GOT3 (cell line): Measurements from ENCODE around the gene NBAS.
"Not testable (repeated sequence)": the region's sequence is repeated elsewhere in the genome, so short reads cannot be mapped to it uniquely, and the experiment has no call there.

Experiments used
- DNase-seq: peaks from one replicate; lab custom pipeline; 2025; ENCODE audit warnings: mixed read lengths; lab: John Stamatoyannopoulos, UW

Gene NBAS

DNA sequence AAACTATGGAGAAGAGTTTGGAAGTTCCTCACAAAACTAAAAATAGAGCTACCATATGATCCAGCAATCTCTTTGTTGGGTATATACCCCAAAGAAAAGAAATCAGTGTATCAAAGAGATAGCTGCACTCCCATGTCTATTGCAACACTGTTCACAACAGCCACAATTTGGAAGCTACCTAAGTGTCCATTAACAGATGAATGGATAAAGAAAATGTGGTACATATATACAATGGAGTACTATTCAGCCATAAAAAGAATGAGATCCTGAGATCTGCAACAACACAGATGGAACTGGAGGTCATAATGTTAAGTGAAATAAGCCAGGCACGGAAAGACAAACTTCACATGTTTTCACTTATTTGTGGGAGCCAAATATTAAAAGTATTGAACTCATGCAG is 350.6 kb downstream of the NBAS start:
- not testable (repeated sequence) for DNase-seq

DNA sequence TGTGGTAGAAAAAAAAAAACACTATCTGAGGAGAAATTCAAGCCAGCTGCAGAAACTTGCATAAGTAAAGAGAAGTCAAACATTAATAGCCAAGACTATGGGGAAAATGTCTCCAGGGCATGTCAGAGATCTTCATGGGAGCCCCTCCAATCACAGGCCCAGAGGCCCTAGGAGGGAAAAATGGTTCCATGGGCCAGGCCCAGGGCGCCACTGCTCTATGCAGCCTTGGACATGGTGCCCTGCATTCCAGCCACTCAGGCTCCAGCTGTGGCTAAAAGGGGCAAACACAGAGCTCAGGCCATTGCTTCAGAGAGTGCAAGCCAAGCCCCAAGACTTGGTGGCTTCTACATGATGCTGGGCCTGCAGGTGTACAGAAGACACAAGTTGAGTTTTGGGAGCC is 354.7 kb downstream of the NBAS start:
- no peak for DNase-seq

DNA sequence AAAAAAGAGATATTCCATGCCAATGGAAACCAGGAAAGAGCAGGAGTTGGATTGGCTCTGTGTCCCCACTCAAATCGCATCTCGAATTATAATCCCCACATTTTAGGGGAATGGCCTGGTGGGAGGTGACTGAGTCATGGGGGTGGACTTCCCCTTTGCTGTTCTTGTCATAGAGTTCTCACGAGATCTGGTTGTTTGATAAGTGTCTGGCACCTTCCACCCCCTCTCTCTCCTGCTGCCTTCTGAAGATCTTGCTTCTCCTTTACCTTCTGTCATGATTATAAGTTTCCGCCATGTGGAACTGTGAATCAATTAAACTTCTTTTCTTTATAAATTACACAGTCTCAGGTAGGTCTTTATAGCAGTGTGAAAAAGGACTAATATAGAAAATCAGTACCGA is 355.6 kb downstream of the NBAS start:
- no peak for DNase-seq

DNA sequence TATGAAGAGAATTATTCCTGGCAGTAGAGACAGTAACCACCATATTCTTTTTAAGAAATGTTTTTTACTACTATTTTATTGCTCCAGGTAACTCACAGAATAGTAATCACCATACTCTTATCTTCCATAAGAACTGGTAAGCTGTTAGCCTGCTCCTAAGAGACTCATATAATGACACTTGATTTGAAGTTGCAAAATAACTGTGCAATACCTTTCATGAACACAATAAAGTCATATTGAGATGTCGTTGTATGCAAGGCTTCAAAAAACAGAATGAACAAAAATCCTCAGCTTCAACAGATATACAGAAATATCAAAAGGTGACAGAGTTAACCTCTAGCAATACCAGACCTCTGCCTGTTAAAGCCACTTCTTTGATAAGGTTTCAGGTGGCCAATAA is 360.1 kb downstream of the NBAS start:
- no peak for DNase-seq

DNA sequence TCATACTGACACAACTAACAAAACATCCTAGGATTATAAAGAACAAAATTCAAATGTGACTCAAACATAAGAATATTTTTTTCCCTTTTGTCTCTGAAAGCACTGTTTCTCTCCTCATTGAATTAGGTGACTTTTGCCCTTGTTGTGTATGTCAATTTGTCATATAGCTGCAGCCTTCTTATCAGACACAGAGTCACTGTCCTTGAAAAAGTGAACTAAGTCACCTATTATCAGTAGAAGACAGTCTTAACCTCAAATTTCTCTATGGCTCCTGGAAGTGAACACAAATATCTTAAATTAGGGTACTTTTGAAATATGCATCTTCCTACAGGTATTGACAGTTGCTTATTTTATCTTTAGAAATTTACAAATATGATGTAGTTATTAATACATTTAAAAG is 360.6 kb downstream of the NBAS start:
- no peak for DNase-seq

DNA sequence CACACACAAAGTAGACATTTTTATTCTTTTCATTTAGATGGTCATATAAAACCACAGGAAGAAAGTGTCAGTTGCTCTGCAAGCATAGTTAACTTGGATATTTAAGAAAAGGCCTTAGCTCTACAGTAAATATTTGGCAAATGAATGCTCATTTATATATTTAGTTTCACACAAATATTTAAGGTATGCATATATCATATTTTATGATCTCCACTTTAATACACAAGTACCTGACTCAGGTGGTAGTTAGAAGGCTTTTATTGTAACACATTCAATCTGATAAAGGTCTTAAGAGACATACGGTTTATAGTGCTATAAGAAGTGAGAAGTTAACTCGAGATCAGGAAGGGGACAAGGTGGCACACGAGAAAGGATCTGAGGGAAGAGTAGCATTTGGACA is 363.1 kb downstream of the NBAS start:
- no peak for DNase-seq

DNA sequence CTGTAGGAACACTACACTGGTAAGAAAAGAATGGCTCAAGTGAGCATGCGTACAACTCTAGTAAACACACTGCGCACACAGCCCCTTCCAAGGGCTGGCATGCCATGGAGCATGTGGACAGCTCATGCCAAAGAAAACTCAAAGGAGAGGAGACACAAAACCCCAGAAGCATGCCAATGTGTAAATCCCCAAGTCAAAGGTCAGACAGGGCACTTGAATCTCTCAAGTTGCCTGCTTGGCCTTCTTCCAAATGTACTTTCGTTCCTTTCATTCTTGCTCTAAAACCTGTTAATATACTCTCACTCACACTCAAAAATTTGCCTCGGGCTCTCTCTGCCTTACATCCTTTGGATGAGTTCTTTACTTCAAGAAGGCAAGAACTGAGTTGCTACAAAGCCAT is 365.3 kb downstream of the NBAS start:
- no peak for DNase-seq

DNA sequence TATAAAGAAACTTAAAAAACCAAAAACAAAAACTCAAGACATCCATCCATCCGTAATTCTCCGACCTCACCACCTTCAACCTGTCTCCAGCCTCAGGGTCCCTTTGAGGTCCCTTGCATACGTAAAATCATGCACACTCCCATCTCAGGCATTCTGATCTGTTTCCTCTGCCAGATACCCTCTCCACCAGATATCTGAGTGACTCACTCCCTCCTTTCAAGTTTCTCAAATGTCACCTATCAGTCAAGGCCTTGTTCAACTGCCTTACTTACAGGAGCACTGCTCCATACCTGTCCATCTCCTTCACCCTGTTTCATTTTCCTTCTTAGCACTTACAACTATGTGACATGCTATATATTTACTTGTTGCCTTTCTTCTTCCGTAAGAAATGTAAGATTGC is 369.3 kb downstream of the NBAS start:
- no peak for DNase-seq

DNA sequence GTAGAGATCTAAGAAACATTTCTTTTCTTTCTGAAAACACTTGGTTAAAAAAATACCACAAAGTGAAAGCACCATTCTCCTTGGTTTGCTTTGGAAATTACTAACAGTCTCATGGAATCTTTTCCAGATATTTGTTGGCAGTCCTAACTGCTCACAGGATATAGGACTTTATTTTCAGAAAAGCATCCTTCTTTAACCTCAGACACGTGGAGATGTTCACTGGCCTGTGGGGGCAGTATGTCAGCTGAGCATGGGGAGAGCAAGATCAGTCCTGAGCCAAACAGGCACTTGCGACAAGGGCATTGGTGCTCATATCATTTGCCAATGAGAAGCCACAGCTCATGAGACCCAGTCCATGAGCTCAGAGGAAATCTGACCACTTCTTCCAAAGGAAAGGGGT is 371.9 kb downstream of the NBAS start:
- no peak for DNase-seq

DNA sequence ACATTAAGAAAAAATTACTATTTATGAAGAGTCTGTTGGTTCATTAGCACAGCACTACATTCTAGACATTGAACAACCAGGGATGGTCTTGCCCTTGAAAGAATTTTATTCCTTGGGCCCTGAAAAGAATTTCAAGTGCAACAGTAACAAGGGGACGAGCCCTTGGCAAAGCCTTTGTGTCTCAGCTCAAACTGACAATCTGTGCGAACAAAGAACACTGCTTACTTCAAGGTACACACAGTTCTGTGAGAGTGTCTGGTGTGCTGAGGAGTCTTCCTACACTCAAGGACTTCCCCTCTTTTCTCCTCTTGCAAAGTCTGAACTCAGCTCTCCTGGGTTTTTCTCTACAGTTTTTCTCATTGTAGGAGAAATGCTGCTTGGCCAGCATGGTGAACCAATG is 373.4 kb downstream of the NBAS start:
- DNase-seq: no peak

DNA sequence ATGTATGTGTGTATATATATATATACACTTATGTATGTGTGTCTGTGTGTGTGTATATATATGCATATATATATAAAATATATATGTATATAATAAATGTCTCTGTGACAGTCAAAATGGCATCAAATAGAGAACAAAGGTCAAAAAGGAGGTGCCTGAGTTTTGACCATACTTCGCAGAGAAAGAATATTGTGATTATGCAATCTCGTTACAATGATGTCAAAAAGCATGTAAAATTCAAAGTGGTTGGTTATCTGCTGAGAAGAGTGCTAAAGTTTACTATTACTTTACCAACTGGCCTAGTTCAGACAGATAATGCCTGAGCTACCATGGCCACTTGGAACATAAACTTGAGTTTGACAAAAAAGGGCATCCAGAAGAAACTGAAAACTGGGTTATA is 375.0 kb downstream of the NBAS start:
- DNase-seq: no peak

DNA sequence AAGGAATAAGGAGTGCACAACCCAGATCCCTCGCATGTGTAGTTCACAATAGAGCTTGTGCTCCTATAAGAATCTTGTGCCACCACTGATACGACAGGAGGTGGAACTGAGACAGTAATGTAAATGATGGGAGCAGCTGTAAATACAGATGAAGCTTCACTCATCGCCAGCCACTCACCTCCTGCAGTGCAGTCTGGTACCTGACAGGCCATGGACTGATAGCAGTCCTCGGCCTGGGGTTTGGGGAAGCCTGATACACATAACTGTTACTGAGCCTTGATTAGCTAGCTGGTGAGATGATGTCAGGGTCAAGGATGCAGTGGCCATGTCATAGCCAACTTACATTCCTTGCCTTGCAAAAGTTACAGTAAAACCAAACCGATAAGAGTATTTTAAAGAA is 376.6 kb downstream of the NBAS start:
- DNase-seq: no peak

DNA sequence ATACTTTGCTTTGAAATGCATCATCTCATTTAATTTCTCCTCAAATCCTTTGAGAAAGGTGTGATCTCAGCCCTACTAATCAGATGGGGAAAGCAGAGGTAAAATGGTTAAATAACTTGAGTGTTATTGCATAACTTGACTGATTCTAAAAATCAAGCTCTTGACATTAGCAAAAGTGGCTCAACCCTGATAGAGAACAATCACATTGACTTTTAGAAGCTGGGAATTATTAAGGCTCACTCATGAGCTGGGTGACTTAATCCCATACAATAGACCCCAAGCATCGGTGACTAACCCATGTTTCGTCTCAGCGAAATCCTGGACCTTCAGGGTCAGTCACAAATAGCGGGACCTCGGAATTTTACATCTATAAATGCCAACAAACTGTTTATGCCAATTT is 378.9 kb downstream of the NBAS start:
- no peak for DNase-seq

DNA sequence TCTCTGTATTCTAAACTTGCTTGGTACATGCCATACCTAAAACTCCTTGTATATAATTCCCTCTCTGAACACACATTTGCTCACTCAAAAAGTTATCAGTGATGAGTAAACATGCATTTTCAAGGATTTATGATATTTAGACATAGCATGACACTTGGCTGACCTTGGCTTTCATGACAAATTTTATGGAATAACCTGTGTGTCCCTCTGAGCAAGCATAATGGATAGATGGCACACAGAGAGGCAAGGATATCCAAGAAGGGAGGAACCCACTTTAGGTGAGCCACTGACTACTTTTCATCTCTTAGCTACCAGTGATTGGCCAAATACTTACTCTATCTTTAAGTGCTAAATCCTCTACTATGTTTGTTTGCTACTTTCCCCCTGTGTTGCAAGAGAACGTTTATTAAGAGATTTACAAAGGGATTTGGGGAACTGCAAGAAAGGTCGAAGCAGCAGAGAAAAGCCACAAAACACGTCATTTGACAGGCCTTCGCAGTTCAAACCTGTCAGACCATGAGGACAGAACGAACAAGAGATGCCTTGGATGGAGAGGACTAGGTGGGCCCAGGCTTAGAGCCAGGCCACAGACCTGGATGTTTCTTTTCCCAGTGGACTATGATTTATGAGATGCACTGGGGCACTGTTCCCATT is 379.9 kb downstream of the NBAS start:
- DNase-seq: no peak

DNA sequence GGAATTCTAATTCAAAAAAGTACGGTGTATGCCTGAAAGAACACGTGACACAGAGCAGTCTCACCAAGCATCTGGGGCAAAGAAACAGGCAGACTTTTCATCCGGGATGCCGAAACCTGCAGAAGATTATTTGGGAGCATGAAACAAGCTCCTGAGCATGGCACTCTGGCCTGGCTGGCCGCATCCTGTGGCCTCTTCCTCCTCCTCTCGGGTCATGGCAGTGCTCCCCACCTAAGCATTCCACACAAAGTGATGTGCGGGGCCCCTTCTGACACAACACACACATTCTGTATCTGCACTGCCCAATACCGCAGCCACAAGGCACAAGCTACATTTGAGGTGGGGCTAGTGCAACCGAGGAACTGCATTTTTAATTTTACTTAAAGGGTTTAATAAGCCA is 380.8 kb downstream of the NBAS start:
- DNase-seq: no peak

DNA sequence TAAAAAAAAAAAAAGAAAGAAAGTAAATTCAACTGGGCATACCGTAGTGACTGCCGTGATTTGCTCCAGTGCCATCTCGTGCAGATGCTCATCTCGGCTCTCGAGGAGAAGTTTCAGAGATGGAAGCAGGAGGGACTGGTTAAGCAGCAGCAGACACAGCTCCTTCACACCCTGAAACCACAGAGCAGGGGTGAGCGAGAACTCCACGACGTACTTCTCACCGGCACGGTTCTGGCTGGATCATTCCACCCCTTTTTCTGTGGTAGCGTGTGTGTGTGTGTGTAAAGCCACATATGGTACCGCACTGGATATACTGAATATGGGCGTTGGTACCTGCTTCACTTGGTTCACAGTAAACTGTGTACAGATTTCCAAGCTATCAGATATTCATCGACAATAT is 382.2 kb downstream of the NBAS start:
- no peak for DNase-seq

DNA sequence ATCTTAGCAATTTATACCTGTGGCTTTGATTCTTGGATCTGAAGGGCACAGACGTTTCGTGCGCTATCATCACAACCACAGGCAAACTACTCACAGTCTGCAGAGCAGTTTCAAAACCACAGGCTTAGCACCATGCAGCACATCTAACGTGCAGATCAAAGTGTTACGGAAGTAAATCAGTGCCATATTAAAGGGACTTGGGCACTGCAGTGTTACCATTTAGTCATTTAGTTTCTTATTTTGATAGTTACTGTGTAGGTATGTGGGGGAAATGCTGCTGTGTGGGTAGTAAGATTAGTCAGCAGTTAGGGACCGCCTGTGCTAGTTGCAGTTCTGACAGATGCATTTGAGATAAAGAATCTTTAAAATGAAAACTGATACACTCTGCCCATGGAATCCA is 384.0 kb downstream of the NBAS start:
- DNase-seq: no peak

DNA sequence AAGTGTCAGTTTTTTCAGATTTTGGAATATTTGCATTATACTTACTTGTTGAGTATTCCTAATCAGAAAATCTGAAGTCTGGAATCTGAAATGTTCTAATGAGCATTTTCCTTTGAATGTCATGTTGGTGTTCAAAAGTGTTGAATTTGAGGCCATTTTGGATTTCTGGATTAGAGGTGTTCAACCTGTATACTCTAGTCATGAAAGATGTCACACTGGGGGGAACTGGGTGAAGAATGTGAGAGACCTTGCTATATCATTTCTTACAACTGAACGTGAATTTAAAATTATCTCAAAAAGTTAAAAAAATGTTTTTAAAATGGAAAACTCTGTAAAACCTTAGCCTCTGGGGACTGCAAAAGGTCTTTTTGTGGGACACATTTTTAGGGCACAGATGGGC is 384.5 kb downstream of the NBAS start:
- DNase-seq: no peak

DNA sequence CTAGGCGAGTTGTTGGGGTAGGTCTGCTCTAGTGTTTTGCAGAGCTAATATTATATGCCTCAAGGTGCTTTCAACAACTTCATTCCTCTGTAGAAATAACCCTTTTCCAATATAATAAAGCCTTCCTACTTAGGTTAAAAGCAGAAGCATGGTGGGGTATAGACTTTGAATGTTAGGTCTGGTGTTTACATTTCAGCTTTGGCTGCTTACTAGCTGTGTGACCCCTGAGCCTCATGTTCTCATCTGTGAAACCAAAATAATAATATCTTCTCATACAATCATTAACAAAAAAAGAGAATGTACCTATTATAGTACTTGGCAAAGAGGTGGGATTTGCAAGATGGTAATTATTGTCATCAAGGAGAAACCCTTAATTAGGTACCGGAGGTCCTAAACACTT is 386.6 kb downstream of the NBAS start:
- no peak for DNase-seq

DNA sequence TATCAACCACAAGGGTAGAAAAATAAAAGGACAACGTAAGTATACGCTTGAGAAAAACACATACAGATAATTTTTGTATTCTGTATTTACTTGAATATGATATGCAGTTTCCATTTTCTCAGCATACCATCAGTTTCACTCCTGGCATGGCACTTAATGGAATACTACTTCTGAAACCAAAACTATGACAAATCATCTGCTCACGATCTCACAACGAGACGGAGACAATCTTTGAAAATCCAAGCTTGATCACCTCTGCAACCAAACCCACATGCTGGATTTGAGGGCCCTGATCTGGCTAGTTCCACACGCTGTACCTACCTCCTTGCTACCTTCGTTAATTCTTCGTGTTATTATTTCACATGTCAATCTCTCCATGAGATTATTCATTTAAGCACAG is 387.6 kb downstream of the NBAS start:
- DNase-seq: no peak

DNA sequence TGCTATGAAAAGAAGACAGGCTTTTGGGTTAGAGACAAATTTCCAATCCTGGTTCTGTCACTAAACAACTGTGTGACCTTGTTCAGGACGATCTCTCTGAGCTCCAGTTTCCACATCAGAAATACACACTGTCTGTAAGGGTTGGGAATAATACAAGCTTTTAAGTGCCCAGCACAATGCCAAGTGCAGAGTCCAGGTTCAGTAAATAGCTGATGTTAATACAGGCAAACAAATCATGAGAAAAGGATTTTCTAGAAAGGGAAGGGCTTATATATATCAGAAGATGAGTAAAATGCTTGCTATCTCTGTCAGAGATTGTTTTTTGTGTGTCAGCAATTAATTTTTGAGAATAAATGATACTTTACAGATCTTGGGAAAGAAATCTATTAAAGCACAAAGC is 388.3 kb downstream of the NBAS start:
- no peak for DNase-seq

DNA sequence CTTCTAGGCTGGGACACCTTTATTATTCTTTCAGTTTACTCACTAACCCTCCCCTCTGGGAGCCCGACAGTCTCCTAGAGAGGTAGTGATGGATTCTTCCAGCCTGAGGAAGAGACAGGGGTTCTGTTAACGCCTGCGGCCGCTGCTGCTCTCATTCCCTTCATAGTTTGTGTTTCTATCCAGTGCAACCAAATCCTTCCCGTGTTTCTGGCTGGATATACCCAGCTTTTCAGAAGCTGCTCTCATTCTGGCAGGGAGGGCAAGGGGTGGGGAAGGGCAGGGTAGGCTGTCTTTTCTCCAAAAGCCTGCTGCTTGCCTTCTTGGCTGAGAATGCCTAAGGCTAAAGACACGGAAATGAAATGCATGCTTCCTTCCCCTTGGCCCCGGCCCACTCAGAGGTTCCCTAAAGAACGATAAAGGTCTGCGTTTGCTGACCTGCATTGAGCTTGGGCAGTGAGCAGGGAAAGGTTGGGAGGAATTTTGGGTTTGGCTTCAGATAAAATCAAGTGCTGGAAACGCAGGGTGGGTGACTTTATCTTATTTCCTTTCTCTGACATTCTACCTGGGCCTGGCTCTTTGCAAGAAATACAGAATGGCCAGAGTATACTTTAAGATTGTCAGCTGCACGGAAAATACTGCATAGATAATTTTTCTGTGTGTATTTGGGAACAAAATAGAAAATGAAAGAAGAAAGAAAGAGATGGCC is 390.9 kb downstream of the NBAS start:
- no peak for DNase-seq

DNA sequence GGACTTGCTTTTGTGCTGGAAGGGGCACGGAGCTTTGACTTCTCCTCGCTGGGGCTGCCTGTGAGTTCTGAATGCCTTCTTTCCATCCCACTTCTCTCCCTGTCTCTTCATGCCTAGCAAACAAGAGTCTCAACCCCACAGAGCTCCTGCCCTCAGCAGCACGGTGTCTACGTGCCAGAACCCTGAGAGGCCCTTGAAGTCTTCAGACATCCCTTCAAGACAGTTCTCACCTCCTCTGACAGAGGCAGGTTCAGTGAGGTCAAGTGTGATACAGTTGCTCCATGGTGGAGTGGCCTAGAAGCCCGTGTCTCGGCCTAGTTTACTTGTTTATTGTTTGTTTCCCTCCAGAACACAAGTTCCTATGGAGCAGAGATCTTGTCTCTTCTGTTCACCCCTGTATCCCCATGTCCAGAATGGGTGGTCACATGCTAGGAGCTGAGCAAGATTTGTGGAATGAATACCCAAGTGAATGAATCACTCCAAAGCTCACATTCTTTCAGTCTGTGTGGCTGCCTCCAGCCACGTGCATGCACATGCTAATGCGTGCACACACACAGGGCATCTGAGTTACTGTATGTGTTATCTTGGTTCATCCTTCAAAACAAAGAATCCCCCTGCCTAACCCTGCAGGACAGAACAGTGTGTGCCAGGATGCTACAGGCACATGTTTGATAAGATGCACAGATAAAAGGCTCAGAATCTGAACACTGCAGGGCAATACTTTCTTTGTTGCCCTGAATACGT is 391.6 kb downstream of the NBAS start:
- DNase-seq: no peak
